Astrocyte (in vitro differentiated cells and primary cell): Measurements from ENCODE around the gene ABL2. TPM values are rescaled to one million over a fixed set of nuclear protein-coding genes. Genes with fewer than 3 reads are reported as not detected.
"Not testable (repeated sequence)": the region's sequence is repeated elsewhere in the genome, so short reads cannot be mapped to it uniquely, and the experiment has no call there.

Experiments used
- DNase-seq: peaks from one replicate; pipeline ENCODE4 v3.0.0-alpha.2; 2010; ENCODE audit warnings: low read depth
- FAIRE-seq: peaks from 2 replicates; lab custom pipeline; 2011; peaks lifted over from hg19 to GRCh38; lab: Jason Lieb, UNC
- H2AFZ ChIP-seq: 2 replicates; pipeline ENCODE4 v1.6.0; 2012; ENCODE audit warnings: low read depth, low read length, inconsistent platforms
- H3K27ac ChIP-seq: 2 replicates; pipeline ENCODE4 v1.5.1; 2011; ENCODE audit warnings: low read depth, low read length, inconsistent platforms
- H3K27me3 ChIP-seq: 2 replicates; pipeline ENCODE4 v1.6.0; 2011; ENCODE audit warnings: low read length, inconsistent platforms; ENCODE audit not compliant: insufficient read depth
- H3K36me3 ChIP-seq: 2 replicates; pipeline ENCODE4 v1.5.1; 2011; ENCODE audit warnings: low read length, inconsistent platforms; ENCODE audit not compliant: insufficient read depth
- H3K4me1 ChIP-seq: 2 replicates; pipeline ENCODE4 v1.5.1; 2011; ENCODE audit warnings: low read length, inconsistent platforms; ENCODE audit not compliant: insufficient read depth
- H3K4me2 ChIP-seq: 2 replicates; pipeline ENCODE4 v1.6.0; 2012; ENCODE audit warnings: low read length, inconsistent platforms
- H3K4me3 ChIP-seq: 2 replicates; pipeline ENCODE4 v1.5.1; 2011; ENCODE audit warnings: low read depth, mild to moderate bottlenecking, low read length, inconsistent platforms; ENCODE audit not compliant: insufficient read depth
- H3K79me2 ChIP-seq: 2 replicates; pipeline ENCODE4 v1.6.0; 2012; ENCODE audit warnings: mild to moderate bottlenecking, low read length, inconsistent platforms; ENCODE audit not compliant: insufficient read depth
- H3K9ac ChIP-seq: 2 replicates; pipeline ENCODE4 v1.6.0; 2012; ENCODE audit warnings: mild to moderate bottlenecking, low read length, inconsistent platforms
- H3K9me3 ChIP-seq: 2 replicates; pipeline ENCODE4 v1.5.1; 2012; ENCODE audit warnings: low read depth, mild to moderate bottlenecking, low read length, inconsistent platforms; ENCODE audit not compliant: insufficient read depth
- H4K20me1 ChIP-seq: 2 replicates; pipeline ENCODE4 v1.6.0; 2012; ENCODE audit warnings: low read length, inconsistent platforms; ENCODE audit not compliant: insufficient read depth
- H3K27ac Mint-ChIP-seq: one replicate; pipeline ENCODE4 v1.8.0; 2021; ENCODE audit warnings: mild to moderate bottlenecking, mixed read lengths; ENCODE audit not compliant: unreplicated experiment
- H3K27me3 Mint-ChIP-seq: one replicate; pipeline ENCODE4 v1.8.0; 2021; ENCODE audit warnings: low read depth, mixed read lengths; ENCODE audit not compliant: unreplicated experiment
- H3K36me3 Mint-ChIP-seq: one replicate; pipeline ENCODE4 v1.8.0; 2021; ENCODE audit warnings: low read depth, mixed read lengths; ENCODE audit not compliant: unreplicated experiment
- H3K4me1 Mint-ChIP-seq: one replicate; pipeline ENCODE4 v1.8.0; 2021; ENCODE audit warnings: low read depth, mixed read lengths; ENCODE audit not compliant: unreplicated experiment
- H3K4me3 Mint-ChIP-seq: one replicate; pipeline ENCODE4 v1.8.0; 2021; ENCODE audit warnings: mild to moderate bottlenecking, moderate library complexity, mixed read lengths; ENCODE audit not compliant: unreplicated experiment
- H3K9me3 Mint-ChIP-seq: one replicate; pipeline ENCODE4 v1.8.0; 2021; ENCODE audit warnings: mild to moderate bottlenecking, mixed read lengths; ENCODE audit not compliant: unreplicated experiment
- EZH2 ChIP-seq: IDR thresholded peaks from 2 replicates; pipeline ENCODE4 v1.6.1; 2012; ENCODE audit warnings: mild to moderate bottlenecking, low read length, inconsistent platforms; ENCODE audit not compliant: insufficient read depth
- total RNA-seq: library from RNA; stranded (reverse); gene quantifications from 2 replicates; pipeline ENCODE4 v1.2.1, GENCODE V29; 2021
- TF ChIP-seq, protein P1 (sequence below): IDR thresholded peaks from 2 replicates; pipeline ENCODE4 v1.5.1; 2011; ENCODE audit warnings: low read depth, mild to moderate bottlenecking, inconsistent platforms, low read length, moderate library complexity; ENCODE audit not compliant: insufficient read depth

ABL2 gene
- total RNA-seq, 1 donor from 2014 or later: 110 TPM

- H3K9me3 ChIP-seq: no peaks in the 10 kb centered on the region
- no peak for FAIRE-seq
- Mint-ChIP-seq H3K4me3 (no peak overlapping the region), H3K27ac (no peak overlapping the region), H3K27me3 (no peaks in the 10 kb centered on the region), H3K9me3 (no peaks in the 10 kb centered on the region), H3K4me1 (no peaks in the 10 kb centered on the region), H3K36me3 (no peaks in the 10 kb centered on the region)
- no peaks in the 10 kb centered on the region for H4K20me1 ChIP-seq
- no peak overlapping the region for H3K27ac ChIP-seq
- H3K9ac ChIP-seq: no peak overlapping the region
- DNase-seq: peak; percentile 39
- H3K79me2 ChIP-seq: no peaks in the 10 kb centered on the region
- H3K27me3 ChIP-seq: no peaks in the 10 kb centered on the region
- H2AFZ ChIP-seq: no peak overlapping the region
- H3K4me2 ChIP-seq: no peak overlapping the region
- TF ChIP-seq EZH2: no peak
- TF ChIP-seq, protein P1, sequence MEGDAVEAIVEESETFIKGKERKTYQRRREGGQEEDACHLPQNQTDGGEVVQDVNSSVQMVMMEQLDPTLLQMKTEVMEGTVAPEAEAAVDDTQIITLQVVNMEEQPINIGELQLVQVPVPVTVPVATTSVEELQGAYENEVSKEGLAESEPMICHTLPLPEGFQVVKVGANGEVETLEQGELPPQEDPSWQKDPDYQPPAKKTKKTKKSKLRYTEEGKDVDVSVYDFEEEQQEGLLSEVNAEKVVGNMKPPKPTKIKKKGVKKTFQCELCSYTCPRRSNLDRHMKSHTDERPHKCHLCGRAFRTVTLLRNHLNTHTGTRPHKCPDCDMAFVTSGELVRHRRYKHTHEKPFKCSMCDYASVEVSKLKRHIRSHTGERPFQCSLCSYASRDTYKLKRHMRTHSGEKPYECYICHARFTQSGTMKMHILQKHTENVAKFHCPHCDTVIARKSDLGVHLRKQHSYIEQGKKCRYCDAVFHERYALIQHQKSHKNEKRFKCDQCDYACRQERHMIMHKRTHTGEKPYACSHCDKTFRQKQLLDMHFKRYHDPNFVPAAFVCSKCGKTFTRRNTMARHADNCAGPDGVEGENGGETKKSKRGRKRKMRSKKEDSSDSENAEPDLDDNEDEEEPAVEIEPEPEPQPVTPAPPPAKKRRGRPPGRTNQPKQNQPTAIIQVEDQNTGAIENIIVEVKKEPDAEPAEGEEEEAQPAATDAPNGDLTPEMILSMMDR: peak; percentile 47
- no peaks in the 10 kb centered on the region for H3K36me3 ChIP-seq
- H3K4me1 ChIP-seq: peaks cover 7% of the 10 kb centered on the region
- no peak overlapping the region for H3K4me3 ChIP-seq
These were observed 22.2 kb upstream of the ABL2 start for GRCh38 chr1:179251675-179252074.

DNA sequence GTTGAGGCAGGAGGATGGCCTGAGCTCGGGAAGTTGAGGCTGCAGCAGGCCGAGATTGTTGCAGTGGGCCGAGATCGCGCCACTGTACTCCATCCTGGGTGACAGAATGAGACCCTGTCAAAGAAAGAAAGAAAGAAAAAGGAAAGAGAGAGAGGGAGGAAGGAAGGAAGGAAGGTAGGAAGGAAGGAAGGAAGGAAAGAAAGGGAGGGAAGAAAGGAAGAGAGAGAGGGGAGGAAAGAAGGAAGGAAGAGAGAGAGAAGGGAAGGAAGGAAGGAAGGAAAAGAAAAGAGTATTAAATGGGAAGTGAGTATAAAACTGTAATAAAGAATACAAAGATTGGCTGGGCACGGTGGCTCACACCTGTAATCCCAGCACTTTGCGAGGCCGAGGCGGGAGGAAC lies 18.4 kb upstream of the ABL2 start:
- Mint-ChIP-seq H3K36me3 (no peaks in the 10 kb centered on the region), H3K27ac (no peak overlapping the region), H3K4me1 (no peaks in the 10 kb centered on the region), H3K4me3 (no peak overlapping the region), H3K27me3 (no peaks in the 10 kb centered on the region), H3K9me3 (no peaks in the 10 kb centered on the region)
- no peak overlapping the region for H3K4me3 ChIP-seq
- FAIRE-seq: no peak
- H3K9ac ChIP-seq: no peak overlapping the region
- no peak for TF ChIP-seq EZH2
- TF ChIP-seq, protein P1: no peak
- no peak for DNase-seq
- no peak overlapping the region for H3K27ac ChIP-seq
- no peak overlapping the region for H2AFZ ChIP-seq
- no peaks in the 10 kb centered on the region for H3K27me3 ChIP-seq
- no peaks in the 10 kb centered on the region for H3K4me1 ChIP-seq
- H4K20me1 ChIP-seq: no peaks in the 10 kb centered on the region
- H3K9me3 ChIP-seq: no peaks in the 10 kb centered on the region
- H3K4me2 ChIP-seq: no peak overlapping the region
- no peaks in the 10 kb centered on the region for H3K79me2 ChIP-seq
- no peaks in the 10 kb centered on the region for H3K36me3 ChIP-seq

- H3K4me1 Mint-ChIP-seq, H2AFZ ChIP-seq, H3K4me3 ChIP-seq, H3K79me2 ChIP-seq, H3K27me3 Mint-ChIP-seq, H3K4me3 Mint-ChIP-seq, H3K27ac ChIP-seq, H3K4me1 ChIP-seq, DNase-seq, H3K9me3 Mint-ChIP-seq, H3K9ac ChIP-seq, H3K36me3 ChIP-seq, H3K27me3 ChIP-seq, H3K9me3 ChIP-seq, H3K27ac Mint-ChIP-seq, FAIRE-seq, H4K20me1 ChIP-seq, H3K36me3 Mint-ChIP-seq, H3K4me2 ChIP-seq: not testable (repeated sequence)
These were observed 15.9 kb upstream of the ABL2 start for GRCh38 chr1:179245426-179245825.
